Right ventricle myocardium superior (tissue), 1 donor: ENCODE results near the gene POM121. TPM values are rescaled to one million over a fixed set of nuclear protein-coding genes. Genes with fewer than 3 reads are reported as not detected.
"Not testable (repeated sequence)": the region's sequence is repeated elsewhere in the genome, so short reads cannot be mapped to it uniquely, and the experiment has no call there.

ENCODE experiments used
- ATAC-seq: fragments of 200-7000 bp; cut with Tn5 transposase; one replicate; pipeline ENCODE4 v1.9.1; 2020; ENCODE audit warnings: mild to moderate bottlenecking; ENCODE audit not compliant: poor library complexity
- DNase-seq: peaks from one replicate; pipeline ENCODE4 v3.0.0-alpha.2; 2020
- intact Hi-C: fragments of 100-400 bp; cut with DNase I; formaldehyde crosslinking; loops from one replicate; pipeline ENCODE4 v1.11.2; 2022
- total RNA-seq: library from RNA; stranded (reverse); fragmentation: NEBNext Ultra II Directional; extraction: Animal tissue kit (Norgen Biotek cat#: 25700); gene quantifications from one replicate; pipeline ENCODE4 v1.2.1, GENCODE V29; 2021
- donor health status: DM: no; HTN: yes; CAD: no; lungs with severe emphysema.

The POM121 gene
- total RNA-seq, 1 donor from 2014 or later, result 14.4 TPM

DNA sequence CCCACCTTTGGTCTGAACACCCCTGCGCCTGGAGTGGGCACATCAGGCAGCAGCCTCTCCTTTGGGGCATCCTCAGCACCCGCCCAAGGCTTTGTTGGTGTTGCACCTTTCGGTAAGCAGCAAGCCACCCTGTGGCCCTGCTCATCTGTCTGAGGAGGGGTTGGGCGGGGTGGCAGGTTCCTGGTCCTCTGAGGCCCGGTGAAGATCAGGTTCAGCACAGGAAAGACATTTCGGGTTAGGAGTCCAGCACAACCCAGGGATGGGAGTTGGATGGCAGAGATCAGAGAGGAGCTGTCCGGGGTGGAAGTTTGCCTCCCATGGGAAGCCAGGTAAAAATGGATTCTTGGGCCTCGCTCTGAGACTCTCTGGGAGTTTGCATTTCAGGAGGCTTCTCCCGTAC is 20.7 kb downstream of the POM121 start:
- DNase-seq, intact Hi-C loops, ATAC-seq: not testable (repeated sequence)

DNA sequence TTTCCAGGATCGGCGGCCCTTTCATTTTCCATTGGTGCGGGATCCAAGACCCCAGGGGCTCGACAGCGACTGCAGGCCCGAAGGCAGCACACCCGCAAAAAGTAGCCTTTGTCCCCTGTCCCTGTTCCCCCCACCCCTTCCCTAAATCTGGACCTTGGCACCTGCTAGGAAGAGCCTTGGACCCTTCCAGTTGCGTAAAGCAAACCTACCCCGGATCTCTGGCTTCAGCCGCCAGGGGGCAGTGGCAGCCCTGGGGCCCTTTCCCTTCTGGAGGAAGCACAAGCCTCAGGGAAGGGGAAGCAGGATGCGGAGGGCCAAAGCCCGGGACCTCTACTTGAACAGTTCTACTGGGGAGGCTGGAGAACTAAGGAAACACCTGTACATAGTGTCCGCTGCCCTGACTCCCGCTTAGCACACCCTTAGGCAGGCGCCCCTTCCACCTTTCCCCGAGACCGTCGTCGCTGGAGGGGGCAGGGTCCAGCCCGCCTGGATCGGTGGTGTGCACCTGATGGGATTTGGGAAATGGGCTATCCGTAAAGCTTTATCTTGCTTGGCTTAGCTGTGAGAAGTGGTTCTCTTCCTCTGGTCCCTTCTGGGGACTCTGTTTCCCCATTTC is 21.3 kb downstream of the POM121 start:
- ATAC-seq, DNase-seq, intact Hi-C loops: not testable (repeated sequence)

DNA sequence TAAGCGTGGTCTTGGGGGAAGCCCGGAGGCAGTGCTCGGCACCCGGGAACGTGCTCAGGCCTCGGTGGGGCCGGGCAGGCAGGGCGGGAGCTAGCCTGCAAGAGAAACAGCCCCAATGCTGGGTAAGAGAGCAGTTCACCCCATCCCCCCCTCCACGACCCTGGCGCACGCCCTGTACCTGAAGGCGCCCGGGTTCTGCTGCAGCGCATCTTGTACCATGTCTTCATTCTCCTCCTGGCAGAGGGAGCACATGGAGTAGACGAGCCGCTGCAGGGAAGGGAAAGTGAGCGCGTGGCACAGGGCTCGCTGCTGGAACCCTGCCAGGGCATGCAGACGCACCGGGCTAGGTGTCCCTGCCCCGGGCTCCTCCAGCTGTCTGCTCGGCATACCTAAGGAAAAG is 23.8 kb downstream of the POM121 start:
- intact Hi-C loops, ATAC-seq, DNase-seq: not testable (repeated sequence)

DNA sequence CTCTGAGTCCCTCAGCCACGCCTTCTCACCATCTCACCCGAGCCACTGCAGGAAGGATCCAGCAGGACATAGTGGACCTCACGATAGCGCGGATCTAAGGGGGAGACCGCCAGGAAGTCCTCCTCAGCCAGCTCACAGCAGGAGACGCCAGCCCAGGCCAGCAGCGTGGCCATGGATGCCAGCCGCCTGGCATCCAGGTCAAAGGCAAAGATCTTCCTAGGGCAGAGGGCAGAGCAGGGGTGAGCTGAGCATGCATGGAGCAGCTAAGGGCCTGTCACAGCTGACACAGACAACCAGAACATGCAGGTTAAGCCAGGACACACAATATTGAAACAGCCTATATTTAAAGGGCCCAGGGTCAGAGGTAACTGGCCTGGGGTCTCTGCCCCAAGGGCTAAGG is 24.4 kb downstream of the POM121 start:
- intact Hi-C loops, DNase-seq, ATAC-seq: not testable (repeated sequence)

DNA sequence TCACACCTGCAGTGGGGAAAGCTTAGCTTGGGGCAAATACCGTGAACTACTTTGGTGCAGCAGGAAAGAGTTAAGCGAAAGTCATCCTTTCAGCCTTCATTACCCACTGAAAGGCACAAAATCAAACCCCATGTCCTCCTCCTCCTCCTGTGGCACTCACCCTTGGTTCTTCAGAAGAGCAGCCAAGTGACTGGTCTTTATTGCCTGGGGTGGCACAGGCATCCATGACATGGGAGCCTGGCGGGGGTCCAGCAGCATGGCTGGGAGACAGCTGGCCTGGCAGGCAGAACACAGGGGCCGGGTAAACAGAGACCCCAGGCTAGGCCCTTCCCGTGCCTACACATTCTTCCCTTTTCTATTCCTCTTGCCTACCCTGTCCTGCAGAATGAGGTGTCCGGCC is 24.8 kb downstream of the POM121 start:
- DNase-seq, ATAC-seq, intact Hi-C loops: not testable (repeated sequence)

DNA sequence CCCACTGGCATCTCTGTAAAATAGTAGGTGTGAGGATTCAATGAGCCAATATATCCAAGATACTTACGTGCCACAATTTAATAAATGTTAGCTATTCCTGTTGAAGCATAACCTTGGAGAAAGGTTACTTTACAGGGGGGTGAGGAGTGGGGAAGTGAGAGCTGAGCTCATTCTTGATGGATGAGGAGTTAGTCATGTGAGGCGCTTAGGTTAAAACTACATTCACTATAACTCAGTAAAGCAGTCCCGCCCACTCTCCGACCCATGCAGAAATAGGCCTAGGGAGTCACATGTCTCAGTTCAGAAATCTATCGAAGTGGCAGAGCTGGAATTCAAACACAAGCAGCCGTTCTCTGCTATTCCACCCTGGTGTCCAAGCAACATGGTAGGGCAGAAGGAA is 25.5 kb downstream of the POM121 start:
- DNase-seq, ATAC-seq, intact Hi-C loops: not testable (repeated sequence)

DNA sequence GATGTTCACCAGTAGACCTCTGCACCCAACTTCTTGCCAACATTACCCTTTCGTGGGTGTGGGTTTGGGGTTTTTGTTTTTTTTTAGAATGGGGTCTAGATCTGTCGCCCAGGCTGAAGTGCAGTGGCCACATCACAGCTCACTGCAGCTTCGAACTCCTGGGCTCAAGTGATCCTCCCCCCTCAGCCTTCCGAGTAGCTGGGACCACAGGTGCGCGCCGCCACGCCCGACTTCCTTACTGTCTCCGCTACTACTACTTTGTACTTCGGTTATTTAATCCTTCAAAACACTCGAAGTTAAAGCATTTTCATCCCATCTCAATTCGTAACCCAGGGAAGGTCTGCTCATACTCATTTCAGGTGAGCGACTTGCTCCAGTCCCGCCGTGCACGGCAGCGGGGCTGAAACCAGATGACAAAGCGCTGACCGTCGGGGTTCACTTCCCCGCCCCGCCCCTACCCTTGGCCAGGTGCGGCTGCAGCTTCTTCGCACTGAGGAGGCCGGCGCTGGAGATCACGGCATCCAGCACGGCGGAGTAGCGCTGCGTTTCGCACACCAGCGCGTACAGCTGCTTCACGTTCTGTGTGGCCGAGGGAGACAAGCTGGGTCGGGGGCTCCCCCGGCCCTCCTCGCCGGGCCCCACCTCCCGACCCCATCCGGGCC is 29.1 kb downstream of the POM121 start:
- intact Hi-C loops, result not testable (repeated sequence)

DNA sequence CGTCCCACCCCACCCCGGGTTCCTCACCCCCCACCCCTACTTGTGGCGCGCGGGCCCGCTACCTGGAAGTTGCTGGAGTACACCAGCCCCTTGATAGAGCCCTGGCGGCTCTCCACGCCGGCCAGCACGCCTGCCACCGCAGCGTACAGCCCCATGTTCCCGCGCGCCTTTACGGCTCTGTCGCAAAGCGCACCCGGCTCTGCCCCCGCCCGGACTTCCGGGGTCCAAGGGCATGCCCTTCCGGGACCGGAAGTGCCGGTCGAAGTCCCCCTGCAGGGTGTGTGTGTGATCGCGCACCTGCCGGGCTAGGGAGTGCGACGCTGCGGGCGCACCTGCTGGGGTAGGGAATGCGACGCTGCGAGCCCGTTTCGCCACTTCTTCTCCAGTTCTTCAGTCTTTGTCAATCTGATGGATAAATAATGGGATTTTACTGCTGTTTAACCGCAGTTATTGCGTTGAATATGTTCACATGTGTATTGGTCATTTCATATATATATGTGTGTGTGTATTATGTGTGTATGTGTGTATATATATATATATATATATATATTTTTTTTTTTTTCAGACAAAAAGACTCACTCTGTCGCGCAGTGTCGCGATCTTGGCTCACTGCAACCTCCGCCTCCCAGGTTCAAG is 29.8 kb downstream of the POM121 start:
- intact Hi-C loops, DNase-seq: not testable (repeated sequence)
- ATAC-seq, result peak; percentile 98

More for the DNA sequence above, 29.1 kb downstream of the POM121 start:
- DNase-seq, result not testable (repeated sequence)
- peak; percentile 47 for ATAC-seq

DNA sequence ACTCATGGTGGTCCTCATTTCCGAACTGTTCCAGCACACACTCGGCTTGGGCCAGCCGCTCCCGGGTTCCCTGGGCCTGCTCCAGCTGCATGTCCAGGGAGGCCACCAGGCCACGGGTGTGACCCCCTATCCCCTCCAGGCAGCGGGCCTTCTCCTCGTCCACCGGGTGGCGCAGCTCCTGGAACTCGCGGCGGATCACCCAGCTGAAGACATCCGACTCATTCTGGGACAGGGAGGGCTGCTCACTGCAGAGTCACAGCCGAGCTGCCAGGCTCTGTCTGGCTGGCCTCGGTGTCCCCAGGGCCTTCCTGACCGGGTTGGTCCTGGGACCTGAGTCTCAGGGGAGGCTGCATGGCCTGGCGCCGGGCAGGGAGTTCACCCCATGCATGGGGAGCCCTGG is 35.1 kb downstream of the POM121 start:
- intact Hi-C loops, DNase-seq: not testable (repeated sequence)
- peak; percentile 4 for ATAC-seq

DNA sequence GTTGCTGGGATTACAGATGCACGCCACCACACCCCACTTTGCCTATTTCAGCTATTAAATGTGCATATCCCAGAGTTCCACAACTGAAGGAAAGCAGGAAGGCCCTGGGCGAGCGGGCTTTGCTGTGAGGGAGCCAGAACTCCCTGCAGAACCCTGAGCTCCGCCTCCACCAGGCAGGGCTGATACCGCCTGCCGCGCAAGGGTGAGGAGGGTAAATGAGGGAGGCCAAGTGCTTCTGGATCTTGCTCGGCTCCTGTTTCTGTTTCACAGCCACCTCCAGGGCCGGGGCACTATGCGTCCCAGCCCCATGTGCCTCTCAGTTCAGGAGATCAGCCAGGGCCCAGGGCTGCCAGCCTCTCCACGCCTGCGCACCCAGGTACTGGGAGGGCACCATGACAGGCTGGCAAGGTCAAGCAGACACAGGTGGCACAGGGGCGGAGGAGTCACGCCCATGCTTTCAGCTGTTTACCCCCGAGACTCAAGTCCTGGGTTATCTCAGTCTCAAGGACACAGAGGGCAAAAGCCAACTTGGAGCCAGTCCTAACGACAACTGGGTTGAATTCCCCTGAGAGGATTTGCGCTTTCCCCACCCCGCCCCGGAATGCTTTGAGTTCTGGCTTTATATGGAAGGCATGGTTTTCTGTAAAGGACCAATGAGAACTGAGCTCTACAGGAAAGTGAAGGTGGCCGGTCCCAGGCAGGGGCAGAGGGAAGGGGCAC is 35.9 kb downstream of the POM121 start:
- DNase-seq, intact Hi-C loops: not testable (repeated sequence)
- ATAC-seq, result peak; percentile 80

DNA sequence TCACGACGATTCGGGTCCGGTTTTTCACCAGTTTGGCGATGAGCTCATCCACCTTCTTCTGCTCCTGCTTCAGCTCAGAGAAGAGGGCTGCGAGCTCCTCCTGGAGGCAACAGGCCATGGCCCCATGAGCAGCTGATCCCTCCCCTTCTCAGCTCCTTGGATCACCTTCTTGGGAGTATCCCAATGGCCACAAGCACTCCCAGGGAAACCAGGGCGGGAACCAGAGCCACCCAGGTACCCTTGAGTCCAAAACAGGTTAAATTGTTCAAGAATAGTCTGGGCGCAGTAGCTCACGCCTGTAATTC is 36.4 kb downstream of the POM121 start:
- DNase-seq, intact Hi-C loops: not testable (repeated sequence)
- ATAC-seq, result peak; percentile 14

DNA sequence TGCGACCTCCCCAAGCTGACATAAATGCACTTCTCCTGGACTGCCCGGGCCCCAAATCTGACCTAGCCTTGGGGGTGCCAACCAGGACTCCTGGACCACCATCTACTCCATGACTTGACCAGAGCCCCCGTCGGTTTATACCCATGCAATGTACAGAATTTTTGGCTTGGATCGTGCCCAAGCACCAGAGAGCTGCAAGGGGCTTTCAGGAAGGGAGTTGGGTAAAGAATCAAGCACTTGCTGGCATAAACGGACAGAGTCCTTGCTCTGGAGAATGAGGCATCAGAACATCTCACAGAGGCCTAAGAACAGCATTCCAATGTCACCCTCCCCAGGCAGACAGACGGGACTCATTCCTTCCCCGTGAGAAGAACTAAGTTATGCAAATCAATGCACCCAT is 38.2 kb downstream of the POM121 start:
- DNase-seq, intact Hi-C loops, ATAC-seq: not testable (repeated sequence)

DNA sequence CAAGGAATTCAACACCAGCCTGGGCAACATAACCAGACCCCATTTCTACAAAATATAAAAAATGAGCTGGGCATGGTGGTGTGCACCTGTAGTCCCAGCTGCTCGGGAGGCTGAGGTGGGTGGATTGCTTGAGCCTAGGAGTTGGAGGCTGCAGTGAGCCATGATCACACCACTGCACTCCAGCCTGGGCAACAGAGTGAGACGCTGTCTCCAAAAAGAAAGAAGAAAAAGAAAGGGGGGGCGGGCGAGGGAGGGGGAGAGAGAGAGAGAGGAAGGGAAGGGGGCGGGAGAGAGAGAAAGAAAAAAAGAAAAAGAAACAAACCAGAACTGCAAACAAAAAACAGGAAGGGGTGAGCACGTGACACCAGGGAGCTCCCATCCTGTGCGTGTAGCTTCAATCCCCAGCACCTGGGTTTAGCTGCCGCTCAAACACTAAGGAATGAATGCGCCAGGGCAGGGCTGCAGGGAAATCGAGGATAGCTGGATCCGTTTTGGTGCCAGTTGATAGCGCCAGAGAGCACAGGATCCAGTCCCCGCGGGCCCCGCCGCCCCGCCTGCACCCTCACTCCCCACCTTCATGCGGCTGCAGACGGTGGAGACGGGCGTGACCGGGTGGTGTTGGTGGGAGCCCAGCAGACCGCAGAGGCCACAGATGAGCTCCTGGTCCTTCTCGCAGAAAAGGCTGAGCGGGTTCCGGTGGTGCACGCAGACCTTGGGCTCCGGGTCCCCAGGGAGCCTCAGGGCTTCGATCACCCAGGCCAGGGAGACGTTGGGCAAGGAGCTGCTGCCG is 40.5 kb downstream of the POM121 start:
- ATAC-seq, intact Hi-C loops, DNase-seq: not testable (repeated sequence)

DNA sequence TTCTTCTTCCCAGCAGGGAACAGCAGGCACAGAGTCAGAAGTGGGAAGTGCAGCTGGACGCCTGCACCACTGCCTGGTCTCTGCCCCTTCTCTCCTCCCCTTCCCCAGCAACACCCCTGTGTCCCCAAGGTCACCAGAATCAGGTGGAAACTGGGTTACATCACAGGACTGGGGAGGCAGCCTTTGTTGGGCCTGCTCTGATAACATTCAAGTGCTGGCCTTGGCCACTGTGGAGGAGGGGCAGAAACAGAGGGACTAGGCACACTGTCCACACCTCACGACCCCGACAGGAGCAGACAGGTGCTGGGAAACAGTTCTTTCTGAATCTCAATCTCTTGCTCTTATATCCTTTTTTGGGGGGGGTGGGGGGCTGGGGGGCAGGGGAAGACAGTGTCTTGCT is 42.0 kb downstream of the POM121 start:
- intact Hi-C loops, ATAC-seq, DNase-seq: not testable (repeated sequence)

DNA sequence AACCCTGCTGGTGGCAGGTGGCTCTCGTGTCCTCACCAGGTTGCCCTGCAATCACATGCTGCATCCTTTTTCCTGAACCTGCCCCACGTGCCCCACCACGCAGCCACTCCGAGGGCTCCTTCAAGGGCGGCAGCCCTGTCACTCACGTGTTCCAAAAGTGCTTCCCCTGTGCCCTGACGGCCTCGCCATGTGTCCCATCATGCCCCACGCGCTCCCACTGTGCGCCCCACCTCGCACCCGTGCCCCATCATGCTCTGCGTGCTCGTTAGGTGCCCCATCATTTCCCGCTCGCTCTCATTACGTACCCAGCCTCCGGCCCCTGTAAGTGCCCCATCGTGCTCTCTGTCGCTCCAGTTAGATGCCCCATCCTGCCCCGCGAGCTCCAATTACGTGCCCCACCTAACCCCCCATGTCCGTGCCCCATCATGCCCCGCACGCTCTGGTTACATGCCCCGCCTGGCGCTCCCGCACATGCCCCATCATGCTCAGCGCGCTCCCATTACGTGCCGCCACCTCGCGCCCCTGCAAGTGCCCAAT is 44.2 kb downstream of the POM121 start, which contains the start of gene TRIM74:
Gene TRIM74 (minus strand): TSS at position 487 of the 537 bp plus-strand sequence. CDS start 3,309 bp downstream, outside the sequence.
- peak; percentile 5 for ATAC-seq
- intact Hi-C loops, DNase-seq: not testable (repeated sequence)

DNA sequence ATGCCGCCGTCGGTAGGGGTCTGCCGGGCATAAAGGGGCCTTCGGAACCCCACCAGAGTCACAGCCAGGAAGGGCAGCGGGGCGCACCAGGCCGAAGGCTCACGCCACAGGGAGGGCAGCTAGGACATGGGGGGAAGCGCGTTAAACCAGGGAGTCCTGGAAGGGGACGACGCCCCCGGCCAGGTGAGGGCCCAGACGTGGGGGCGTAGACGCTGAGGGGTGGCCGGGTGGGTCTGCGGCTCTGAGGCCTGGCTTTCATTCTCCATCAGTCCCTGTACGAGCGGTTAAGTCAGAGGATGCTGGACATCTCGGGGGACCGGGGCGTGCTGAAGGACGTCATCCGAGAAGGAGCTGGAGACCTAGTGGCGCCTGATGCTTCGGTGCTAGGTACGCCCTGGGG is 44.8 kb downstream of the POM121 start:
- DNase-seq, intact Hi-C loops, ATAC-seq: not testable (repeated sequence)

DNA sequence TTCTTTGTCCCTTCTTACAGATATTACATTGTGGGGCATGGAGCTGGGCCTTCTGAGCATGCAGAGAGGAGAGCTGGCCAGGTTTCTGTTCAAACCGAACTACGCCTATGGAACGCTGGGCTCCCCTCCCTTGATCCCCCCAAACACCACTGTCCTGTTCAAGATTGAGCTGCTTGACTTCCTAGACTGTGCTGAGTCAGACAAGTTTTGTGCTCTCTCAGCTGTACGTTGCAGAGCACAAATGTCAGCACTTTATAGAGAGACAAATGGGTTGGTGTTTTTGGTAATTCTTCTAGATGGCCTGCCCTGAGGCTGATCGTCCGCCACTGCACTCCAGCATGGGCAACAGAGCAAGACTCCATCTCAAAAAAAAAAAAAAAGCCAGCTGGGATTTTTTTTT is 46.6 kb downstream of the POM121 start:
- ATAC-seq, result peak; percentile 32
- intact Hi-C loops, DNase-seq: not testable (repeated sequence)

DNA sequence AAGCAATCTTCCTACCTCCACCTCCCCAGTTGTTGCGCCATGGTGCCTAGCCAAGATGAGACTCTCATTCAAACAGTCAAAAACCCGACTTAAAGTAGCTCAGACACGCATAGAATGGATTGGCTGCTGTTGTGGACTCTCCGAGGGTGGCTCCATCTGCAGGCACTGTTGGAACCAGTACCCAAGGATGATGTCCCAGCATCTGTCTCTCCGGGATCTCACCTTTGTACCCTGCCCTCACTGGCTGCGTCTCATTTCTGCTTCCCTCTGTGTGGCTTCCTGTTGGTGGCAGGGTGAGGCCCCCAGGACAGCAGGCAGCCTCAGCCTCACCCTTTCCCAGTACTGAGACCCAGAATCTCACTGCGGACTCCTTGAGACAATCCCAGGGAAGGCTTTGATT is 49.9 kb downstream of the POM121 start:
- intact Hi-C loops, DNase-seq, ATAC-seq: not testable (repeated sequence)
